K562 (cell line): ENCODE measurements around the gene OR2V2. TPM values are rescaled to one million over a fixed set of nuclear protein-coding genes. Genes with fewer than 3 reads are reported as not detected.

Source experiments
- DNMT1 ChIP-seq: fragments of 450-650 bp; IDR thresholded peaks from 2 replicates; pipeline ENCODE4 v1.6.1; 2016; ENCODE audit warnings: antibody characterized with exemption, mild to moderate bottlenecking
- FIP1L1 ChIP-seq: fragments of 200-400 bp; formaldehyde crosslinking; IDR thresholded peaks from 2 replicates; pipeline ENCODE4 v1.6.1; 2018; ENCODE audit warnings: mild to moderate bottlenecking, low read depth, low read length; ENCODE audit not compliant: poor library complexity, severe bottlenecking
- GATAD2A ChIP-seq: fragments of 450-650 bp; IDR thresholded peaks from 2 replicates; pipeline ENCODE4 v1.6.1; 2017
- HDAC3 ChIP-seq: fragments of 450-650 bp; IDR thresholded peaks from 2 replicates; pipeline ENCODE4 v1.6.1; 2018; ENCODE audit warnings: borderline replicate concordance, mild to moderate bottlenecking, moderate library complexity; ENCODE audit not compliant: partially characterized antibody
- JUN ChIP-seq, 2 experiments: sonication (generic) in 1 of 2; formaldehyde crosslinking in 1 of 2; IDR thresholded peaks; 2 replicates each; pipeline versions ENCODE4 v1.6.1 to v1.8.0; 2012 to 2022; ENCODE audit warnings: borderline replicate concordance in 2 of 2, mild to moderate bottlenecking in 2 of 2, improper control_type of control experiment in 1 of 2, low read depth in 1 of 2, low read length in 1 of 2, missing genetic modification reagents in 1 of 2
- KLF10 ChIP-seq: fragments of 250-450 bp; sonication (Bioruptor Pico); IDR thresholded peaks from 2 replicates; pipeline ENCODE4 v1.6.1; 2021; ENCODE audit warnings: matching md5 sums
- NBN ChIP-seq: fragments of 450-650 bp; IDR thresholded peaks from 2 replicates; pipeline ENCODE4 v1.6.1; 2016; ENCODE audit warnings: low read depth, mild to moderate bottlenecking
- NR1H2 ChIP-seq: sonication (generic); formaldehyde crosslinking; IDR thresholded peaks from 2 replicates; pipeline ENCODE4 v1.4.0; 2020; ENCODE audit warnings: mild to moderate bottlenecking, missing genetic modification reagents
- PHF20 ChIP-seq: fragments of 450-650 bp; IDR thresholded peaks from 2 replicates; pipeline ENCODE4 v1.6.1; 2018; ENCODE audit not compliant: partially characterized antibody
- PRMT5 ChIP-seq: sonication (generic); formaldehyde crosslinking; IDR thresholded peaks from 2 replicates; pipeline ENCODE4 v1.5.0; 2020; ENCODE audit warnings: missing genetic modification reagents
- RBBP5 ChIP-seq: fragments of 200-600 bp; sonication (generic); IDR thresholded peaks from 2 replicates; pipeline ENCODE4 v1.6.1; 2012; ENCODE audit warnings: borderline replicate concordance, mild to moderate bottlenecking, low read length, control low read depth, inconsistent platforms; ENCODE audit not compliant: insufficient read depth, poor library complexity, severe bottlenecking
- SP1 ChIP-seq: sonication (generic); formaldehyde crosslinking; IDR thresholded peaks from 2 replicates; pipeline ENCODE4 v1.8.1; 2022; ENCODE audit warnings: mild to moderate bottlenecking, missing genetic modification reagents
- SUPT5H ChIP-seq: fragments of 450-650 bp; IDR thresholded peaks from 2 replicates; pipeline ENCODE4 v1.6.1; 2016
- TBP ChIP-seq: optimal IDR thresholded peaks from 2 replicates; pipeline ENCODE3; 2011; ENCODE audit warnings: low read depth, low read length, improper control_type of control experiment
- ZEB2 ChIP-seq: fragments of 450-650 bp; IDR thresholded peaks from 2 replicates; pipeline ENCODE4 v1.6.1; 2016
- ZNF589 ChIP-seq: fragments of 200-800 bp; sonication (Bioruptor generic); IDR thresholded peaks from 2 replicates; pipeline ENCODE4 v1.6.1; 2016; ENCODE audit warnings: low read depth, missing genetic modification characterization, missing compliant biosample characterization
- polyA plus RNA-seq, 8 experiments: library from polyadenylated mRNA; depleted of rRNA in 4 of 8; stranded (reverse) in 5 of 8; unstranded in 3 of 8; fragments of >200 nt; fragmentation: Nextera tagmentation in 2 of 8; fragmentation: Illumina TruSeq in 1 of 8; extraction: Ambion mirVana in 2 of 8; extraction: Trizol in 1 of 8; gene quantifications; 2 replicates each; pipeline versions ENCODE4 v1.2.1 to v1.2.3, GENCODE V29; 2011 to 2014; ENCODE audit warnings: inconsistent platforms in 1 of 8, missing spikeins in 1 of 8
- total RNA-seq, 7 experiments: library from RNA; depleted of rRNA in 6 of 7; stranded (reverse); fragments of >200 nt in 6 of 7; fragmentation: Illumina TruSeq in 2 of 7; extraction: Trizol in 2 of 7; gene quantifications; 2 replicates each; pipeline versions ENCODE4 v1.2.1 to v1.2.3, GENCODE V29; 2011 to 2021; ENCODE audit warnings: low replicate concordance in 1 of 7
- TF ChIP-seq, protein P1 (sequence below): fragments of 450-650 bp; IDR thresholded peaks from 2 replicates; pipeline ENCODE4 v1.6.1; 2014; ENCODE audit warnings: low read depth, mild to moderate bottlenecking, moderate library complexity, borderline replicate concordance
- TF ChIP-seq, protein P2 (sequence below): sonication (generic); formaldehyde crosslinking; IDR thresholded peaks from 2 replicates; pipeline ENCODE4 v1.5.0; 2020; ENCODE audit warnings: missing genetic modification reagents
- TF ChIP-seq, protein P3 (sequence below): sonication (generic); formaldehyde crosslinking; IDR thresholded peaks from 2 replicates; pipeline ENCODE4 v1.8.1; 2023; ENCODE audit warnings: mild to moderate bottlenecking, missing genetic modification reagents, moderate library complexity
- TF ChIP-seq, protein P4 (sequence below): fragments of 200-800 bp; sonication (Bioruptor generic); IDR thresholded peaks from 2 replicates; pipeline ENCODE4 v1.6.1; 2017; ENCODE audit warnings: missing genetic modification characterization, missing compliant biosample characterization
- TF ChIP-seq, protein P5 (sequence below), 2 experiments: IDR thresholded peaks; 2 replicates each; pipeline ENCODE4 v1.6.1; 2011; ENCODE audit warnings: borderline replicate concordance in 1 of 2, control low read depth in 1 of 2, low read depth in 1 of 2, low read length in 1 of 2, mild to moderate bottlenecking in 1 of 2, mixed read lengths in 1 of 2, moderate library complexity in 1 of 2; ENCODE audit not compliant: insufficient read depth in 1 of 2, insufficient read length in 1 of 2, poor library complexity in 1 of 2, severe bottlenecking in 1 of 2; ENCODE audit errors: extremely low read depth in 1 of 2

The OR2V2 gene
- total and polyA plus RNA-seq, 9 of the 15 experiments (the other 6 are each of a cell fraction or from before 2014, with no cell fraction given) = 0.01 TPM; not detected in 8

DNA sequence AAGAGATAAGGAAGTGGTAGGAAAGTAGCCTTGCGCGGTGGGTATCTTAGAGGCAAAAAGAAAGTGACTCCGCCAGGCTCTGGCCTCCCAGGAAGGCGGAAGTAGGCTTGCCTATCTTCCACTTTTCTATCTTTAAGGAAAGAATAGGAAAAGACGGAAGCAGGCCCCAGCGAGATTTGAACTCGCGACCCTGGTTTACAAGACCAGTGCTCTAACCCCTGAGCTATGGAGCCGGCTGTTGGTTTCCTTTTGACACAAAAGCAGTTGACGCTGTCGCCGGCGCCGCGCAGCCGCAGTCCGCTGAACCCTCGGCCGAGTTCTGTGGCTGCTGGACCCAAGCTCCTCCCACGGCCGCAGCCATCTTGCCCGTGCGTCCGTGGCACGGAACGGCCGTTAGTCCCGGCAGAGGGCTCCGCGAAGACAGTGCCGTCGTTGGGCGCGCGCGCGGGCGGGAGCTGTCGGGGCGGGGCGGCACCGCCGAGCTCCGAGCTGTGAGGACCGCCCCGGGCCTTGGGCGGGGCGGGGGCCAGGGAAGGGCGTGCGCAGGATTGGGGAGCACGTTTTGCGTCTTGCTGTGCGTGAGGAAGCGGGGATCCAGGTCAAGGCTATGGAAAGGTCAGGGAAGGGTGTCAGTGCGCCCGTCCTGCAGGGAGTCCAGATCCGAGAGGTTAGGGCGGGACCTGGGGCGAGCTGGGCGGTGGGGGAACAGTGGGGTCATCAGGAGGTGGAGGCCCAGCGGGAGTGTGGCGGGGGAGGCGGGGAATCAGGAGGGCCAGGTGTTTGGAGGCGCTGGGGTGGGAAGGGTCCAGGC lies 44.3 kb downstream of the OR2V2 start (continued):
- peak; percentile 44 for TF ChIP-seq FIP1L1
- TF ChIP-seq ZNF589 (CRISPR knock-in tag) = peak; percentile 76
- TF ChIP-seq DNMT1 = no peak
- TF ChIP-seq SP1 (CRISPR knock-in tag) = peak; percentile 91
- no peak for TF ChIP-seq GATAD2A
- TF ChIP-seq, protein P1, sequence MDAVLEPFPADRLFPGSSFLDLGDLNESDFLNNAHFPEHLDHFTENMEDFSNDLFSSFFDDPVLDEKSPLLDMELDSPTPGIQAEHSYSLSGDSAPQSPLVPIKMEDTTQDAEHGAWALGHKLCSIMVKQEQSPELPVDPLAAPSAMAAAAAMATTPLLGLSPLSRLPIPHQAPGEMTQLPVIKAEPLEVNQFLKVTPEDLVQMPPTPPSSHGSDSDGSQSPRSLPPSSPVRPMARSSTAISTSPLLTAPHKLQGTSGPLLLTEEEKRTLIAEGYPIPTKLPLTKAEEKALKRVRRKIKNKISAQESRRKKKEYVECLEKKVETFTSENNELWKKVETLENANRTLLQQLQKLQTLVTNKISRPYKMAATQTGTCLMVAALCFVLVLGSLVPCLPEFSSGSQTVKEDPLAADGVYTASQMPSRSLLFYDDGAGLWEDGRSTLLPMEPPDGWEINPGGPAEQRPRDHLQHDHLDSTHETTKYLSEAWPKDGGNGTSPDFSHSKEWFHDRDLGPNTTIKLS = peak; percentile 95
- peak; percentile 41 for TF ChIP-seq PHF20
- no peak for TF ChIP-seq NR1H2 (CRISPR knock-in tag)
- no peak for TF ChIP-seq ZEB2
- TF ChIP-seq, protein P2, sequence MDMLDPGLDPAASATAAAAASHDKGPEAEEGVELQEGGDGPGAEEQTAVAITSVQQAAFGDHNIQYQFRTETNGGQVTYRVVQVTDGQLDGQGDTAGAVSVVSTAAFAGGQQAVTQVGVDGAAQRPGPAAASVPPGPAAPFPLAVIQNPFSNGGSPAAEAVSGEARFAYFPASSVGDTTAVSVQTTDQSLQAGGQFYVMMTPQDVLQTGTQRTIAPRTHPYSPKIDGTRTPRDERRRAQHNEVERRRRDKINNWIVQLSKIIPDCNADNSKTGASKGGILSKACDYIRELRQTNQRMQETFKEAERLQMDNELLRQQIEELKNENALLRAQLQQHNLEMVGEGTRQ = no peak
- peak; percentile 78 for TF ChIP-seq RBBP5
- TF ChIP-seq, protein P3, sequence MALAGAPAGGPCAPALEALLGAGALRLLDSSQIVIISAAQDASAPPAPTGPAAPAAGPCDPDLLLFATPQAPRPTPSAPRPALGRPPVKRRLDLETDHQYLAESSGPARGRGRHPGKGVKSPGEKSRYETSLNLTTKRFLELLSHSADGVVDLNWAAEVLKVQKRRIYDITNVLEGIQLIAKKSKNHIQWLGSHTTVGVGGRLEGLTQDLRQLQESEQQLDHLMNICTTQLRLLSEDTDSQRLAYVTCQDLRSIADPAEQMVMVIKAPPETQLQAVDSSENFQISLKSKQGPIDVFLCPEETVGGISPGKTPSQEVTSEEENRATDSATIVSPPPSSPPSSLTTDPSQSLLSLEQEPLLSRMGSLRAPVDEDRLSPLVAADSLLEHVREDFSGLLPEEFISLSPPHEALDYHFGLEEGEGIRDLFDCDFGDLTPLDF = peak; percentile 96
- peak; percentile 57; the same call in 1 of the 2 replicates for TF ChIP-seq NBN
- no peak for TF ChIP-seq KLF10 (CRISPR knock-in tag)
- TF ChIP-seq SUPT5H = peak; percentile 54
- TF ChIP-seq JUN (IDR thresholded peaks at IDR 0.05; ENCODE audit: borderline replicate concordance, low read depth, low read length) = peak; percentile 11; the same call in 1 of the 2 replicates
- no peak; the same call in 1 of the 2 replicates for TF ChIP-seq JUN (CRISPR knock-in tag; IDR thresholded peaks at IDR 0.05; ENCODE audit: borderline replicate concordance)
- TF ChIP-seq, protein P4, sequence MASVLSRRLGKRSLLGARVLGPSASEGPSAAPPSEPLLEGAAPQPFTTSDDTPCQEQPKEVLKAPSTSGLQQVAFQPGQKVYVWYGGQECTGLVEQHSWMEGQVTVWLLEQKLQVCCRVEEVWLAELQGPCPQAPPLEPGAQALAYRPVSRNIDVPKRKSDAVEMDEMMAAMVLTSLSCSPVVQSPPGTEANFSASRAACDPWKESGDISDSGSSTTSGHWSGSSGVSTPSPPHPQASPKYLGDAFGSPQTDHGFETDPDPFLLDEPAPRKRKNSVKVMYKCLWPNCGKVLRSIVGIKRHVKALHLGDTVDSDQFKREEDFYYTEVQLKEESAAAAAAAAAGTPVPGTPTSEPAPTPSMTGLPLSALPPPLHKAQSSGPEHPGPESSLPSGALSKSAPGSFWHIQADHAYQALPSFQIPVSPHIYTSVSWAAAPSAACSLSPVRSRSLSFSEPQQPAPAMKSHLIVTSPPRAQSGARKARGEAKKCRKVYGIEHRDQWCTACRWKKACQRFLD = 0 out of 2 replicates have a peak, but pooled peaks have one; percentile 19
- no peak for TF ChIP-seq HDAC3
- TF ChIP-seq, protein P5, sequence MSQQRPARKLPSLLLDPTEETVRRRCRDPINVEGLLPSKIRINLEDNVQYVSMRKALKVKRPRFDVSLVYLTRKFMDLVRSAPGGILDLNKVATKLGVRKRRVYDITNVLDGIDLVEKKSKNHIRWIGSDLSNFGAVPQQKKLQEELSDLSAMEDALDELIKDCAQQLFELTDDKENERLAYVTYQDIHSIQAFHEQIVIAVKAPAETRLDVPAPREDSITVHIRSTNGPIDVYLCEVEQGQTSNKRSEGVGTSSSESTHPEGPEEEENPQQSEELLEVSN (IDR thresholded peaks at IDR 0.05; ENCODE audit: borderline replicate concordance in 1 of 2, extremely low read depth in 1 of 2, insufficient read depth in 1 of 2, insufficient read length in 1 of 2, low read depth in 1 of 2, low read length in 1 of 2, poor library complexity in 1 of 2, severe bottlenecking in 1 of 2) = peak; percentile 71 to 87
- no peak for TF ChIP-seq PRMT5 (CRISPR knock-in tag)
- peak; percentile 100 for TF ChIP-seq TBP
